ENCODE measurements around the gene CDX1. TPM values are rescaled to one million over a fixed set of nuclear protein-coding genes. Genes with fewer than 3 reads are reported as not detected.

Gene CDX1
- polyA plus RNA-seq, 3 donors: not detected

DNA sequence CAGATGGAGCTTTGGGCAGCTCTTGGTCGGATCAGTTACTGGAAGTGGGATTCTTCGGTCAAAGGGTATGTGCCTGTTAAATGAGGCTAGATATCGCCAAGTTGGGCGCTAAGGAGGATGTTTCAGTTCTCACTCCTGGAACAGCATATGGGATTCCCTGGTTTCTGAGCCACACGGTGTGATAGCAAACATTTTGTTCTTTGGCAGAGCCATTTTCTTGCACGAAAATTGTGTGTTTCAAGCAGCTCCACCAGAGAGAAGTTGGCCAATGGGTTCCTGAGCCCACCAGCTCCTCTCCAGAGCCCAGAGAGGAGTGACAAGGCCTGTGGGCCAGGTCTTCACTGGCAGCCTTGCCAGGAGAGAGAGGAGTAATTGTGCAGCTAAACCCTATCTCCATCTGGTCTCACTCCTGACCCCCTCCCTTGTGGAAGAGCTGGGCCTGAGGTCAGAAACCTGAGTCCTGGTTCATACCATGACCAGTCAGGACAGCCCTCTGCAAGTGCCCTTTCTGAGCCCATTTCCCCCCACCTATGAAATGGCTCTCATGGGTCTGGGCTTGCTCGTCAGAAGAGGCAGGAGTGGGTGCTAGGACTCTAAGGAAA lies 12.5 kb downstream of the CDX1 start:
- 98% methylated on average over 6 of the region's 7 CpGs for WGBS (ENCODE audit: insufficient coverage)
- peaks cover 12 to 13% of the 10 kb centered on the region in 2 donors for H3K4me1 ChIP-seq (ENCODE audit: control insufficient read depth in 1 of 2, insufficient read depth in 2 of 2, low read length in 2 of 2)
- no peak overlapping the region for H3K27ac ChIP-seq (ENCODE audit: low read depth in 1 of 2, low read length in 2 of 2)
- Mint-ChIP-seq H3K9me3 (peaks cover 0 to 2% (median 0%) of the 10 kb centered on the region in 7 donors), H3K4me3 (no peak overlapping the region), H3K27me3 (ENCODE audit: low read depth in 3 of 3) (peaks cover 3 to 8% (median 7%) of the 10 kb centered on the region in 3 donors), H3K36me3 (no peaks in the 10 kb centered on the region), H3K27ac (no peak overlapping the region), H3K4me1 (peaks cover 14% of the 10 kb centered on the region)
- no peaks in the 10 kb centered on the region for H3K79me2 ChIP-seq (ENCODE audit: insufficient read depth, low read length)
- no peaks in the 10 kb centered on the region for H4K20me1 ChIP-seq (ENCODE audit: insufficient read depth, low read length)
- intact Hi-C loops (cut with micrococcal nuclease): no loop called here
- no peak for DNase-seq
- H3K36me3 ChIP-seq (replicated peaks in 1 of 2; ENCODE audit: control insufficient read depth in 1 of 2, insufficient read depth in 2 of 2, low read length in 2 of 2): no peaks in the 10 kb centered on the region
- H3K27me3 ChIP-seq (ENCODE audit: control insufficient read depth in 2 of 2, insufficient read depth in 2 of 2, low read length in 2 of 2): no peaks in the 10 kb centered on the region
- H3K9me3 ChIP-seq (replicated peaks in 1 of 2; ENCODE audit: control insufficient read depth in 1 of 2, insufficient read depth in 1 of 2, low read length in 2 of 2): no peaks in the 10 kb centered on the region
- H2AFZ ChIP-seq (ENCODE audit: insufficient read depth, low read depth, low read length, poor library complexity, severe bottlenecking): no peak overlapping the region
- no peak overlapping the region for H3K4me3 ChIP-seq (replicated peaks in 1 of 3; ENCODE audit: low read depth in 2 of 3, low read length in 3 of 3)
- no peak for TF ChIP-seq CTCF (IDR thresholded peaks at IDR 0.05)
- no peak overlapping the region for H3K9ac ChIP-seq (ENCODE audit: insufficient read depth, low read length, poor library complexity, severe bottlenecking)
- no peak overlapping the region for H3K4me2 ChIP-seq (replicated peaks; ENCODE audit: extremely low read depth, low read length, poor library complexity, severe bottlenecking)

DNA sequence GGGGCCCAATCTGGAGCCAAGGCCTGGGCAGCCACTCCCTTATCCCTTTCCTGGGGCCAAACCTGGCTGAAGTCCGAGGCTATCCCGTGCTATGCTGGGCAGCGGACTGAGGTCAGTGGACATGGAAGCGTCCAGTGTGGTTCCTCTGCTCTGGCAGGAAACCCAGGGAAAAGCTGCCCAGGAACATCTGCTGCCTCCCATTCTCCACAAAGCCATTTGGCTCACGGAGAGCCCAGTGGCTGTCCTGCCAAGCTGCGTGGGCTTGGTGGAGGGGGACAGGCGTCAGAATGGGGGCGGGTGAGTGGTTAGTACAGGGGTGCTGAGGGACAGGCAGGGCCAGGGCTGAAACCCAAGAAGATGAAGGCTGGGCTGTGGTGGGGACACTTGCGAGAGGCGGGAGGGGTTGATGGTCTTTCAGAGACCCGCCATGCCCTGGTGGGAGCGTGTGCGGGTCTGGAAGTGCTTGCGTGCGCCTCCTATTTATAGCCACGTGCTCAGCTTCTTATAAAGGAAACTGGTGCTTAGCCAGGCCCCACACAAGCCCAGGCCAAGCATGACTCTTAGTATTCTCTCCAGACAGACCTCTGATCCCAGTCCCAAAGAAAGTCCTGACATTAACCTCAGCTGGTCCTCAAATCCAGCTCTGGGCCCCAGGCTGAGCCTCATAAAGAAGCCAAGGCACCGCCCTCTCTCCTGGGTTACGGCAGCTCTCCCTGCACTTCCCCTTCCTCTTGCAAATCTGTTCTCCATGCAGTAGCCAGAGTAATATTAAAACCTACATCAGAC lies 13.9 kb downstream of the CDX1 start:
- Mint-ChIP-seq H3K27ac (peak overlapping the region in 5 of 7 donors; percentile 20 to 79 (median 62)), H3K36me3 (no peaks in the 10 kb centered on the region), H3K4me3 (peak overlapping the region in 1 of 2 donors; percentile 60), H3K27me3 (ENCODE audit: low read depth in 3 of 3) (peaks cover 0 to 8% (median 5%) of the 10 kb centered on the region in 3 donors), H3K9me3 (peaks cover 0 to 2% (median 0%) of the 10 kb centered on the region in 7 donors), H3K4me1 (peaks cover 25% of the 10 kb centered on the region)
- H3K36me3 ChIP-seq (replicated peaks in 1 of 2; ENCODE audit: control insufficient read depth in 1 of 2, insufficient read depth in 2 of 2, low read length in 2 of 2): no peaks in the 10 kb centered on the region
- no peak overlapping the region for H3K4me2 ChIP-seq (replicated peaks; ENCODE audit: extremely low read depth, low read length, poor library complexity, severe bottlenecking)
- intact Hi-C loops (cut with micrococcal nuclease): no loop called here
- no peaks in the 10 kb centered on the region for H3K9me3 ChIP-seq (replicated peaks in 1 of 2; ENCODE audit: control insufficient read depth in 1 of 2, insufficient read depth in 1 of 2, low read length in 2 of 2)
- H2AFZ ChIP-seq (ENCODE audit: insufficient read depth, low read depth, low read length, poor library complexity, severe bottlenecking): peak overlapping the region; percentile 64
- no peak overlapping the region for H3K4me3 ChIP-seq (replicated peaks in 1 of 3; ENCODE audit: low read depth in 2 of 3, low read length in 3 of 3)
- peak; percentile 26 to 41 (median 32) for DNase-seq
- TF ChIP-seq CTCF (IDR thresholded peaks at IDR 0.05): no peak
- no peaks in the 10 kb centered on the region for H3K27me3 ChIP-seq (ENCODE audit: control insufficient read depth in 2 of 2, insufficient read depth in 2 of 2, low read length in 2 of 2)
- peak overlapping the region in 1 of 2 donors; percentile 10 for H3K27ac ChIP-seq (ENCODE audit: low read depth in 1 of 2, low read length in 2 of 2)
- no peak overlapping the region for H3K9ac ChIP-seq (ENCODE audit: insufficient read depth, low read length, poor library complexity, severe bottlenecking)
- WGBS (ENCODE audit: insufficient coverage): 53% methylated on average over 15 of the region's 18 CpGs
- H4K20me1 ChIP-seq (ENCODE audit: insufficient read depth, low read length): no peaks in the 10 kb centered on the region
- H3K79me2 ChIP-seq (ENCODE audit: insufficient read depth, low read length): no peaks in the 10 kb centered on the region
- peaks cover 22 to 23% of the 10 kb centered on the region in 2 donors for H3K4me1 ChIP-seq (ENCODE audit: control insufficient read depth in 1 of 2, insufficient read depth in 2 of 2, low read length in 2 of 2)
